SK-N-SH treated with all-trans-retinoic acid at 6 μM for 48 hours (cell line): Measurements from ENCODE around the gene C8A.

ENCODE experiments used
- ATAC-seq: fragments of 200-7000 bp; cut with Tn5 transposase; 3 replicates; pipeline ENCODE4 v1.9.1; 2020; ENCODE audit warnings: mild to moderate bottlenecking, moderate library complexity
- ARNTL ChIP-seq: fragments of 450-650 bp; formaldehyde crosslinking; IDR thresholded peaks from 2 replicates; pipeline ENCODE4 v1.5.0; 2020; ENCODE audit warnings: low read depth, mild to moderate bottlenecking, moderate library complexity, borderline replicate concordance
- BACH2 ChIP-seq: fragments of 250-450 bp; sonication (Bioruptor Pico); IDR thresholded peaks from 2 replicates; pipeline ENCODE4 v1.9.0; 2021; ENCODE audit warnings: mild to moderate bottlenecking, borderline replicate concordance
- CSDC2 ChIP-seq: fragments of 250-450 bp; sonication (Bioruptor Pico); IDR thresholded peaks from 2 replicates; pipeline ENCODE4 v1.5.0; 2020; ENCODE audit warnings: mild to moderate bottlenecking, moderate library complexity
- ESRRG ChIP-seq: fragments of 250-450 bp; sonication (Bioruptor Pico); IDR thresholded peaks from 2 replicates; pipeline ENCODE4 v1.6.1; 2021; ENCODE audit warnings: mild to moderate bottlenecking
- GLIS3 ChIP-seq: fragments of 250-450 bp; sonication (Bioruptor Pico); IDR thresholded peaks from 2 replicates; pipeline ENCODE4 v1.5.0; 2020; ENCODE audit warnings: mild to moderate bottlenecking, moderate library complexity
- ISL1 ChIP-seq: fragments of 250-450 bp; sonication (Bioruptor Pico); IDR thresholded peaks from 2 replicates; pipeline ENCODE4 v2.1.2; 2022; ENCODE audit warnings: mild to moderate bottlenecking, moderate library complexity
- OSR1 ChIP-seq: fragments of 250-450 bp; sonication (Bioruptor Pico); IDR thresholded peaks from 2 replicates; pipeline ENCODE4 v1.8.0; 2022; ENCODE audit warnings: moderate library complexity, mild to moderate bottlenecking, inconsistent platforms
- PPARA ChIP-seq: fragments of 250-450 bp; sonication (Bioruptor Pico); IDR thresholded peaks from 2 replicates; pipeline ENCODE4 v1.5.0; 2020; ENCODE audit warnings: mild to moderate bottlenecking, borderline replicate concordance
- RARB ChIP-seq: fragments of 250-450 bp; sonication (Bioruptor Pico); IDR thresholded peaks from 2 replicates; pipeline ENCODE4 v1.8.0; 2021; ENCODE audit warnings: mild to moderate bottlenecking, moderate library complexity
- TCF4 ChIP-seq: fragments of 250-450 bp; sonication (Bioruptor Pico); IDR thresholded peaks from 2 replicates; pipeline ENCODE4 v1.8.0; 2021; ENCODE audit warnings: mild to moderate bottlenecking, moderate library complexity, borderline replicate concordance
- TOX ChIP-seq: fragments of 250-450 bp; sonication (Bioruptor Pico); IDR thresholded peaks from 2 replicates; pipeline ENCODE4 v1.8.0; 2021; ENCODE audit warnings: mild to moderate bottlenecking, moderate library complexity, borderline replicate concordance
- ZC3H10 ChIP-seq: fragments of 250-450 bp; sonication (Bioruptor Pico); IDR thresholded peaks from 2 replicates; pipeline ENCODE4 v1.5.1; 2021; ENCODE audit warnings: mild to moderate bottlenecking, moderate library complexity
- ZFP3 ChIP-seq: fragments of 250-450 bp; sonication (Bioruptor Pico); IDR thresholded peaks from 2 replicates; pipeline ENCODE4 v1.5.0; 2020; ENCODE audit warnings: mild to moderate bottlenecking, moderate library complexity
- ZFP30 ChIP-seq: fragments of 450-650 bp; formaldehyde crosslinking; IDR thresholded peaks from 2 replicates; pipeline ENCODE4 v1.5.0; 2022; ENCODE audit warnings: mild to moderate bottlenecking, moderate library complexity
- ZNF565 ChIP-seq: fragments of 450-650 bp; formaldehyde crosslinking; conservative IDR thresholded peaks from 2 replicates; pipeline ENCODE4 v1.5.0; 2020; ENCODE audit warnings: low read depth, mild to moderate bottlenecking, moderate library complexity
- ZNF70 ChIP-seq: fragments of 450-650 bp; formaldehyde crosslinking; IDR thresholded peaks from 2 replicates; pipeline ENCODE4 v1.5.0; 2020; ENCODE audit warnings: mild to moderate bottlenecking, moderate library complexity
- ZNF8 ChIP-seq: fragments of 450-650 bp; formaldehyde crosslinking; IDR thresholded peaks from 2 replicates; pipeline ENCODE4 v1.5.0; 2020; ENCODE audit warnings: mild to moderate bottlenecking, moderate library complexity
- TF ChIP-seq, protein P1 (sequence below): fragments of 250-450 bp; sonication (Bioruptor Pico); IDR thresholded peaks from 2 replicates; pipeline ENCODE4 v1.5.0; 2020; ENCODE audit warnings: mild to moderate bottlenecking, moderate library complexity
- TF ChIP-seq, protein P2 (sequence below): fragments of 250-450 bp; sonication (Bioruptor Pico); IDR thresholded peaks from 2 replicates; pipeline ENCODE4 v1.5.1; 2020; ENCODE audit warnings: low read depth, mild to moderate bottlenecking, moderate library complexity
- TF ChIP-seq, protein P3 (sequence below): fragments of 250-450 bp; sonication (Bioruptor Pico); IDR thresholded peaks from 2 replicates; pipeline ENCODE4 v1.5.1; 2021; ENCODE audit warnings: mild to moderate bottlenecking, moderate library complexity
- TF ChIP-seq, protein P4 (sequence below): fragments of 250-450 bp; sonication (Bioruptor Pico); IDR thresholded peaks from 2 replicates; pipeline ENCODE4 v1.8.0; 2020; ENCODE audit warnings: mild to moderate bottlenecking, moderate library complexity, borderline replicate concordance
- TF ChIP-seq, protein P5 (sequence below): fragments of 250-450 bp; sonication (Bioruptor Pico); IDR thresholded peaks from 2 replicates; pipeline ENCODE4 v1.8.0; 2021; ENCODE audit warnings: low read depth, mild to moderate bottlenecking, moderate library complexity, borderline replicate concordance

The C8A gene

DNA sequence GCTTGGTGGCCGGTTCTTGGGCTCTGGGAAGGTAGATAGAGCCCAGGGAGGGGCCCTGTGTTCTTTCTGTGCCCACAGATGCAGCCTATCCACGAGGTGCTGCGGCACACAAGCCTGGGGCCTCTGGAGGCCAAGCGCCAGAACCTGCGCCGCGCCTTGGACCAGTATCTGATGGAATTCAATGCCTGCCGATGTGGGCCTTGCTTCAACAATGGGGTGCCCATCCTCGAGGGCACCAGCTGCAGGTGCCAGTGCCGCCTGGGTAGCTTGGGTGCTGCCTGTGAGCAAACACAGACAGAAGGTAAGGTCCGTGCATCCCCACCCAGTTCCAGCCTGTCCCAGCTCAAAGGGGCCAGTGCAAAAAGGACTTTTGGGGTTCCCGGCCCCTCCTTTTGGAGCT is 57.7 kb downstream of the C8A start:
- TF ChIP-seq ZFP3 (no peak), TCF4 (no peak), TOX (no peak), ZNF70 (CRISPR knock-in tag) (no peak), ARNTL (no peak), OSR1 (CRISPR knock-in tag) (no peak), ESRRG (CRISPR knock-in tag) (no peak), ISL1 (CRISPR knock-in tag) (no peak), PPARA (no peak), CSDC2 (CRISPR knock-in tag) (no peak), ZFP30 (CRISPR knock-in tag) (no peak), ZNF8 (no peak)
- TF ChIP-seq, protein P1, sequence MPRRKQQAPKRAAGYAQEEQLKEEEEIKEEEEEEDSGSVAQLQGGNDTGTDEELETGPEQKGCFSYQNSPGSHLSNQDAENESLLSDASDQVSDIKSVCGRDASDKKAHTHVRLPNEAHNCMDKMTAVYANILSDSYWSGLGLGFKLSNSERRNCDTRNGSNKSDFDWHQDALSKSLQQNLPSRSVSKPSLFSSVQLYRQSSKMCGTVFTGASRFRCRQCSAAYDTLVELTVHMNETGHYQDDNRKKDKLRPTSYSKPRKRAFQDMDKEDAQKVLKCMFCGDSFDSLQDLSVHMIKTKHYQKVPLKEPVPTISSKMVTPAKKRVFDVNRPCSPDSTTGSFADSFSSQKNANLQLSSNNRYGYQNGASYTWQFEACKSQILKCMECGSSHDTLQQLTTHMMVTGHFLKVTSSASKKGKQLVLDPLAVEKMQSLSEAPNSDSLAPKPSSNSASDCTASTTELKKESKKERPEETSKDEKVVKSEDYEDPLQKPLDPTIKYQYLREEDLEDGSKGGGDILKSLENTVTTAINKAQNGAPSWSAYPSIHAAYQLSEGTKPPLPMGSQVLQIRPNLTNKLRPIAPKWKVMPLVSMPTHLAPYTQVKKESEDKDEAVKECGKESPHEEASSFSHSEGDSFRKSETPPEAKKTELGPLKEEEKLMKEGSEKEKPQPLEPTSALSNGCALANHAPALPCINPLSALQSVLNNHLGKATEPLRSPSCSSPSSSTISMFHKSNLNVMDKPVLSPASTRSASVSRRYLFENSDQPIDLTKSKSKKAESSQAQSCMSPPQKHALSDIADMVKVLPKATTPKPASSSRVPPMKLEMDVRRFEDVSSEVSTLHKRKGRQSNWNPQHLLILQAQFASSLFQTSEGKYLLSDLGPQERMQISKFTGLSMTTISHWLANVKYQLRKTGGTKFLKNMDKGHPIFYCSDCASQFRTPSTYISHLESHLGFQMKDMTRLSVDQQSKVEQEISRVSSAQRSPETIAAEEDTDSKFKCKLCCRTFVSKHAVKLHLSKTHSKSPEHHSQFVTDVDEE = no peak
- TF ChIP-seq, protein P2, sequence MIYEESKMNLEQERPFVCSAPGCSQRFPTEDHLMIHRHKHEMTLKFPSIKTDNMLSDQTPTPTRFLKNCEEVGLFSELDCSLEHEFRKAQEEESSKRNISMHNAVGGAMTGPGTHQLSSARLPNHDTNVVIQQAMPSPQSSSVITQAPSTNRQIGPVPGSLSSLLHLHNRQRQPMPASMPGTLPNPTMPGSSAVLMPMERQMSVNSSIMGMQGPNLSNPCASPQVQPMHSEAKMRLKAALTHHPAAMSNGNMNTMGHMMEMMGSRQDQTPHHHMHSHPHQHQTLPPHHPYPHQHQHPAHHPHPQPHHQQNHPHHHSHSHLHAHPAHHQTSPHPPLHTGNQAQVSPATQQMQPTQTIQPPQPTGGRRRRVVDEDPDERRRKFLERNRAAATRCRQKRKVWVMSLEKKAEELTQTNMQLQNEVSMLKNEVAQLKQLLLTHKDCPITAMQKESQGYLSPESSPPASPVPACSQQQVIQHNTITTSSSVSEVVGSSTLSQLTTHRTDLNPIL (CRISPR knock-in tag) = no peak
- TF ChIP-seq, protein P3, sequence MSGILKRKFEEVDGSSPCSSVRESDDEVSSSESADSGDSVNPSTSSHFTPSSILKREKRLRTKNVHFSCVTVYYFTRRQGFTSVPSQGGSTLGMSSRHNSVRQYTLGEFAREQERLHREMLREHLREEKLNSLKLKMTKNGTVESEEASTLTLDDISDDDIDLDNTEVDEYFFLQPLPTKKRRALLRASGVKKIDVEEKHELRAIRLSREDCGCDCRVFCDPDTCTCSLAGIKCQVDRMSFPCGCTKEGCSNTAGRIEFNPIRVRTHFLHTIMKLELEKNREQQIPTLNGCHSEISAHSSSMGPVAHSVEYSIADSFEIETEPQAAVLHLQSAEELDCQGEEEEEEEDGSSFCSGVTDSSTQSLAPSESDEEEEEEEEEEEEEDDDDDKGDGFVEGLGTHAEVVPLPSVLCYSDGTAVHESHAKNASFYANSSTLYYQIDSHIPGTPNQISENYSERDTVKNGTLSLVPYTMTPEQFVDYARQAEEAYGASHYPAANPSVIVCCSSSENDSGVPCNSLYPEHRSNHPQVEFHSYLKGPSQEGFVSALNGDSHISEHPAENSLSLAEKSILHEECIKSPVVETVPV = no peak
- ATAC-seq = no peak

DNA sequence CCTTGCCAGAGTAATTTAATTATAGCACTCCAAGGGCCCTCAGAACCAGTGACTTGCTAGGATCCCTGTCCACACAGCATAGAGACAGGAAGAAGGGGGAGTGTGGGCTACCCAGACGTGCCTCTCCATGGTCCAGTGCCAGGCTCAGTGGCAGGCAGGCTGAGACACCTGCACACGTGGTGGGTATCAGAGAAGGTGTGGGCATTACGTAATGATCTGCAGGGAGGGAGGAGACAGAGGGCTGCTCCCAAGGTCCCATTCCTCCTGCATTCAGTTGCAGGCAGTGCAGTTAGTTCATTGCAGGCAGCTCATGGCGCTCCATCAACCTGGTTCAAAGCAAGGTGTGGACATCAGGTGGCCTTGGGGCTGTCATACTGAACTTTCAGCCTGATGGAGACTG is 61.4 kb downstream of the C8A start:
- ATAC-seq = no peak
- TF ChIP-seq, protein P4, sequence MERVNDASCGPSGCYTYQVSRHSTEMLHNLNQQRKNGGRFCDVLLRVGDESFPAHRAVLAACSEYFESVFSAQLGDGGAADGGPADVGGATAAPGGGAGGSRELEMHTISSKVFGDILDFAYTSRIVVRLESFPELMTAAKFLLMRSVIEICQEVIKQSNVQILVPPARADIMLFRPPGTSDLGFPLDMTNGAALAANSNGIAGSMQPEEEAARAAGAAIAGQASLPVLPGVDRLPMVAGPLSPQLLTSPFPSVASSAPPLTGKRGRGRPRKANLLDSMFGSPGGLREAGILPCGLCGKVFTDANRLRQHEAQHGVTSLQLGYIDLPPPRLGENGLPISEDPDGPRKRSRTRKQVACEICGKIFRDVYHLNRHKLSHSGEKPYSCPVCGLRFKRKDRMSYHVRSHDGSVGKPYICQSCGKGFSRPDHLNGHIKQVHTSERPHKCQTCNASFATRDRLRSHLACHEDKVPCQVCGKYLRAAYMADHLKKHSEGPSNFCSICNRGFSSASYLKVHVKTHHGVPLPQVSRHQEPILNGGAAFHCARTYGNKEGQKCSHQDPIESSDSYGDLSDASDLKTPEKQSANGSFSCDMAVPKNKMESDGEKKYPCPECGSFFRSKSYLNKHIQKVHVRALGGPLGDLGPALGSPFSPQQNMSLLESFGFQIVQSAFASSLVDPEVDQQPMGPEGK (CRISPR knock-in tag) = no peak
- TF ChIP-seq ZNF70 (CRISPR knock-in tag) = no peak
- no peak for TF ChIP-seq TCF4
- no peak for TF ChIP-seq BACH2 (CRISPR knock-in tag)
- TF ChIP-seq, protein P5, sequence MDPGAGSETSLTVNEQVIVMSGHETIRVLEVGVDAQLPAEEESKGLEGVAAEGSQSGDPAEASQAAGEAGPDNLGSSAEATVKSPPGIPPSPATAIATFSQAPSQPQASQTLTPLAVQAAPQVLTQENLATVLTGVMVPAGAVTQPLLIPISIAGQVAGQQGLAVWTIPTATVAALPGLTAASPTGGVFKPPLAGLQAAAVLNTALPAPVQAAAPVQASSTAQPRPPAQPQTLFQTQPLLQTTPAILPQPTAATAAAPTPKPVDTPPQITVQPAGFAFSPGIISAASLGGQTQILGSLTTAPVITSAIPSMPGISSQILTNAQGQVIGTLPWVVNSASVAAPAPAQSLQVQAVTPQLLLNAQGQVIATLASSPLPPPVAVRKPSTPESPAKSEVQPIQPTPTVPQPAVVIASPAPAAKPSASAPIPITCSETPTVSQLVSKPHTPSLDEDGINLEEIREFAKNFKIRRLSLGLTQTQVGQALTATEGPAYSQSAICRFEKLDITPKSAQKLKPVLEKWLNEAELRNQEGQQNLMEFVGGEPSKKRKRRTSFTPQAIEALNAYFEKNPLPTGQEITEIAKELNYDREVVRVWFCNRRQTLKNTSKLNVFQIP (CRISPR knock-in tag) = no peak
- TF ChIP-seq, protein P3 = no peak
- TF ChIP-seq PPARA = no peak
- no peak for TF ChIP-seq GLIS3 (CRISPR knock-in tag)
- no peak for TF ChIP-seq ZC3H10 (CRISPR knock-in tag)
- no peak for TF ChIP-seq ESRRG (CRISPR knock-in tag)
- TF ChIP-seq RARB (CRISPR knock-in tag) = no peak

DNA sequence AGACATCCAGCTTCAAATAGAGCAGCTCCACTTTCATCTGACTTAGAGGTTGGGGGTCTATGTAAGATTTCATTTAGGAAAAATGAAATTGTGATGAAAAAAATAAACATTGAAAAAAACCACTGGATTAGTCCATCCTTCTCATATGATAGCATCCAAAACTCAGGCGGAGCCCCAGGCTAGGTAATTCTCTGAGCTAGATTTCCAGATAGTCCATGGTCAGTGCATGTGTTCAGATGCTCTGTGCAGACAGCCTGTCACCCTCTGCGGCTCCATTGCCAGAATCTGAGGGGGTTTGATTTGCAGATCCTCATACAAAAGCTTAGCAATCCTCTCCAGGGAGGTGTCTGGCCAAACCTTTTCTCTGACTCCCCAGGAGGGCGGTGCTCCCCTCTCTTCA is 62.0 kb downstream of the C8A start:
- no peak for ATAC-seq
- TF ChIP-seq TCF4 = no peak
- TF ChIP-seq BACH2 (CRISPR knock-in tag) = no peak
- TF ChIP-seq, protein P5 (CRISPR knock-in tag) = no peak
- no peak for TF ChIP-seq ZNF565 (CRISPR knock-in tag)
- no peak for TF ChIP-seq ZFP3
- TF ChIP-seq OSR1 (CRISPR knock-in tag) = no peak
- TF ChIP-seq RARB (CRISPR knock-in tag) = no peak
- TF ChIP-seq ARNTL = no peak
- TF ChIP-seq ZNF8 = no peak
- no peak for TF ChIP-seq ZC3H10 (CRISPR knock-in tag)
- TF ChIP-seq, protein P3 = no peak
- no peak for TF ChIP-seq GLIS3 (CRISPR knock-in tag)
- TF ChIP-seq, protein P4 (CRISPR knock-in tag) = no peak
